Activated T-helper 1 cell treated with anti-CD3 and anti-CD28 coated beads, Interleukin-12 subunit alpha, Interleukin-12 subunit beta, Interleukin-2, Interleukin-4 antibody, amounts not matched to agents 30 ng/mL and 10 ng/mL and 1 ng/mL, durations not matched to agents 14 hours and 24 hours and 36 hours (primary cell): ENCODE data around the gene GLCCI1. TPM values are rescaled to one million over a fixed set of nuclear protein-coding genes. Genes with fewer than 3 reads are reported as not detected.

Experiments
- DNase-seq: peaks from one replicate; pipeline ENCODE4 v3.0.0; 2021; ENCODE audit warnings: low spot score
- H3K27ac Mint-ChIP-seq: one replicate; pipeline ENCODE4 v1.8.0; 2021; ENCODE audit warnings: mild to moderate bottlenecking, mixed read lengths
- H3K27me3 Mint-ChIP-seq: one replicate; pipeline ENCODE4 v1.8.0; 2022; ENCODE audit warnings: mild to moderate bottlenecking, moderate library complexity, mixed read lengths; ENCODE audit not compliant: insufficient read depth
- H3K36me3 Mint-ChIP-seq: one replicate; pipeline ENCODE4 v1.8.0; 2021; ENCODE audit warnings: low read depth, mixed read lengths
- H3K4me1 Mint-ChIP-seq: one replicate; pipeline ENCODE4 v1.8.0; 2021; ENCODE audit warnings: low read depth, mixed read lengths
- H3K4me3 Mint-ChIP-seq: one replicate; pipeline ENCODE4 v1.8.0; 2021; ENCODE audit warnings: mild to moderate bottlenecking, moderate library complexity, mixed read lengths
- H3K9me3 Mint-ChIP-seq: one replicate; pipeline ENCODE4 v1.8.0; 2021; ENCODE audit warnings: mixed read lengths
- intact Hi-C: fragments of 100-400 bp; cut with micrococcal nuclease; formaldehyde crosslinking; loops from one replicate; pipeline ENCODE4 v1.15.1; 2024
- total RNA-seq: library from RNA; stranded (reverse); gene quantifications from 2 replicates; pipeline ENCODE4 v1.2.3, GENCODE V29; 2022

Gene GLCCI1
- total RNA-seq, 1 donor from 2014 or later = 13.4 TPM

- H3K36me3 Mint-ChIP-seq = no peaks in the 10 kb centered on the region
- H3K27ac Mint-ChIP-seq = no peak overlapping the region
- no peak overlapping the region for H3K4me3 Mint-ChIP-seq
- peaks cover 11% of the 10 kb centered on the region for H3K4me1 Mint-ChIP-seq
- no peak for DNase-seq
- intact Hi-C loops = no loop called here
- peaks cover 12% of the 10 kb centered on the region for H3K27me3 Mint-ChIP-seq
- no peaks in the 10 kb centered on the region for H3K9me3 Mint-ChIP-seq
Measured at GRCh38 chr7:7938471-7938870, 30.1 kb upstream of the GLCCI1 start.

GRCh38 chr7:7943951-7944350 is 24.6 kb upstream of the GLCCI1 start:
- DNase-seq = no peak
- intact Hi-C loops = loop anchor here (1.0 kb wide), 1 partner anchor 23 kb away; no protein-coding TSS in a partner anchor
- Mint-ChIP-seq H3K27me3 (peaks cover 5% of the 10 kb centered on the region), H3K4me1 (peaks cover 15% of the 10 kb centered on the region), H3K27ac (no peak overlapping the region), H3K36me3 (no peaks in the 10 kb centered on the region), H3K4me3 (no peak overlapping the region), H3K9me3 (no peaks in the 10 kb centered on the region)

GRCh38 chr7:7944619-7945282 is 23.8 kb upstream of the GLCCI1 start:
- intact Hi-C loops = loop anchor here (1.0 kb wide), 2 partner anchors 23 to 24 kb away; partner anchors contain the start of gene GLCCI1
- peak overlapping the region; percentile 68 for H3K4me3 Mint-ChIP-seq
- H3K36me3 Mint-ChIP-seq = no peaks in the 10 kb centered on the region

DNA sequence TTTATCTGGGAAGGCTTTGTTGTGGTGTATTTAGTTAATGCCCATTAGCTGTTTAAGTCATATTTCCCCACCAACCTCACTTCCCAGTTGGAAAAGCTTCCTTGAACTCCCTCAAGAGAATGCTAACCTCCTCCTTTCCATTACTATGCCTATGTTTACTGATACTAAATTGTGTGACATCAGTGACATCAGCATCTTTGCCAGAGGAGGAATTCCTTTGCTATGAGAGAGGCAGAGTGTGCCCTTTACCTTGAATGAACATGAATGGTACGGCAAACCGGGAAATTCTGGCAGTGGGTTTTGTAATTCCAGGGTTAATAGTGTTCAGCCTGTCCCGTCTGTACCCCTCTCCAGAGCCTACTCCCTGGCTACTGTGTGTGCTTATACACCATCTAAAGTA is 22.1 kb upstream of the GLCCI1 start:
- Mint-ChIP-seq H3K9me3 (peaks cover 12% of the 10 kb centered on the region), H3K27ac (no peak overlapping the region), H3K4me1 (peaks cover 15% of the 10 kb centered on the region), H3K4me3 (no peak overlapping the region), H3K36me3 (peaks cover 9% of the 10 kb centered on the region), H3K27me3 (peaks cover 2% of the 10 kb centered on the region)
- no peak for DNase-seq
- intact Hi-C loops = no loop called here

More at GRCh38 chr7:7944619-7945282, 23.8 kb upstream of the GLCCI1 start:
- Mint-ChIP-seq H3K9me3 (no peaks in the 10 kb centered on the region), H3K4me1 (peaks cover 15% of the 10 kb centered on the region), H3K27me3 (peaks cover 5% of the 10 kb centered on the region), H3K27ac (peak overlapping the region; percentile 74)
- peak; percentile 38 for DNase-seq

DNA sequence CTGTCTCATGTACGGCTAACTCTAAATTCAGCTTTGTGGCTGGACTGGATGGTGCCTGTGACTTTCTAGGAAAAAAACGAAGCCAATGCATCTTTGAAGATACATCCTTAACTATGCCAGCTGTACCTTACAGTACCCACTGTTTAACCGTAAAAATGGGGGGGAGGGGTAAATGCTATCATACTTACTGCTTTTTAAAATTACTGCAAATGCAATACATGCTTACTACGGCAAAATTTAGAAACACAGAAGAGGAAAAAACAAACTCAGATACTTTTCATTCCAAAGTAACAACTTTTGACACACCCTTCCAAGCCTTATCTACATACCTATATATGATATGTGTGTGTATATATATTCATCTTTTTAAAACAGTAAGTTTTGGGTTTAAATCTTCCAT is 20.4 kb upstream of the GLCCI1 start:
- Mint-ChIP-seq H3K36me3 (peaks cover 9% of the 10 kb centered on the region), H3K27me3 (no peaks in the 10 kb centered on the region), H3K4me1 (peaks cover 15% of the 10 kb centered on the region), H3K27ac (no peak overlapping the region), H3K9me3 (peaks cover 12% of the 10 kb centered on the region), H3K4me3 (no peak overlapping the region)
- intact Hi-C loops = no loop called here
- no peak for DNase-seq

GRCh38 chr7:7953806-7954205 is 14.8 kb upstream of the GLCCI1 start:
- Mint-ChIP-seq H3K27me3 (no peaks in the 10 kb centered on the region), H3K36me3 (peaks cover 9% of the 10 kb centered on the region), H3K9me3 (peaks cover 12% of the 10 kb centered on the region), H3K4me3 (no peak overlapping the region), H3K4me1 (no peaks in the 10 kb centered on the region), H3K27ac (no peak overlapping the region)
- DNase-seq = no peak
- intact Hi-C loops = no loop called here

- Mint-ChIP-seq H3K27me3 (no peaks in the 10 kb centered on the region), H3K9me3 (no peaks in the 10 kb centered on the region), H3K4me1 (no peaks in the 10 kb centered on the region), H3K36me3 (no peaks in the 10 kb centered on the region), H3K4me3 (no peak overlapping the region), H3K27ac (no peak overlapping the region)
- no peak for DNase-seq
- intact Hi-C loops = no loop called here
Measured at GRCh38 chr7:7956531-7957128, 12.0 kb upstream of the GLCCI1 start.

DNA sequence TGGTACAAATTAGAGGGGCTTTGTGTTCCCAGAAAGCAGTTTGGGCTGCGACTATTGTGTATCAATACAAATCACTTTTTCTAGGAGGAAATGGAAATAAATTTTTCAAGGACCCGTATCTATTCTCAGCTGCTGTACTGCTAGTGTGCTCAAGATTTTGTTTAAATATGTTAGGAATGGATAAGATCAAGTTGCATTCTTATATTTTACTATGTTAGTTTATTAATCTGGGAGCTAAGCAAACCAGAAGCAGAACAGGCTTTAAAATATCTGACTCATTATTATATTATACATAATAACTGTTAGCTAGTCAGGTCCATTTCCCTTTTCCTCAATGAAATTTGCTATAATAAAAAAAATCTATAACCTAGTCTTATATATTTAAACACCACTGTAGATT is 11.1 kb upstream of the GLCCI1 start:
- DNase-seq = no peak
- Mint-ChIP-seq H3K27me3 (no peaks in the 10 kb centered on the region), H3K36me3 (no peaks in the 10 kb centered on the region), H3K4me3 (no peak overlapping the region), H3K27ac (no peak overlapping the region), H3K9me3 (no peaks in the 10 kb centered on the region), H3K4me1 (no peaks in the 10 kb centered on the region)
- intact Hi-C loops = no loop called here

- Mint-ChIP-seq H3K4me3 (no peak overlapping the region), H3K36me3 (no peaks in the 10 kb centered on the region), H3K27ac (no peak overlapping the region), H3K9me3 (no peaks in the 10 kb centered on the region), H3K27me3 (no peaks in the 10 kb centered on the region), H3K4me1 (no peaks in the 10 kb centered on the region)
- DNase-seq = no peak
- intact Hi-C loops = no loop called here
Measured at GRCh38 chr7:7959979-7960670, 8.5 kb upstream of the GLCCI1 start.

- H3K4me1 Mint-ChIP-seq = peaks cover 6% of the 10 kb centered on the region
- H3K27me3 Mint-ChIP-seq = no peaks in the 10 kb centered on the region
- no peak for DNase-seq
- no peaks in the 10 kb centered on the region for H3K36me3 Mint-ChIP-seq
- intact Hi-C loops = no loop called here
- H3K27ac Mint-ChIP-seq = no peak overlapping the region
- H3K4me3 Mint-ChIP-seq = no peak overlapping the region
- no peaks in the 10 kb centered on the region for H3K9me3 Mint-ChIP-seq
Measured at GRCh38 chr7:7962851-7963250, 5.7 kb upstream of the GLCCI1 start.

GRCh38 chr7:7964250-7964649 is 4.3 kb upstream of the GLCCI1 start:
- H3K9me3 Mint-ChIP-seq = no peaks in the 10 kb centered on the region
- intact Hi-C loops = no loop called here

GRCh38 chr7:7964691-7965090 is 3.9 kb upstream of the GLCCI1 start:
- H3K36me3 Mint-ChIP-seq = no peaks in the 10 kb centered on the region
- H3K4me3 Mint-ChIP-seq = no peak overlapping the region
- H3K4me1 Mint-ChIP-seq = peaks cover 12% of the 10 kb centered on the region
- no peak for DNase-seq
- no peaks in the 10 kb centered on the region for H3K9me3 Mint-ChIP-seq
- H3K27ac Mint-ChIP-seq = no peak overlapping the region
- intact Hi-C loops = no loop called here
- H3K27me3 Mint-ChIP-seq = no peaks in the 10 kb centered on the region

More at GRCh38 chr7:7964250-7964649, 4.3 kb upstream of the GLCCI1 start:
- H3K36me3 Mint-ChIP-seq = no peaks in the 10 kb centered on the region
- H3K4me3 Mint-ChIP-seq = no peak overlapping the region
- H3K27ac Mint-ChIP-seq = no peak overlapping the region
- no peak for DNase-seq
- no peaks in the 10 kb centered on the region for H3K27me3 Mint-ChIP-seq
- peaks cover 12% of the 10 kb centered on the region for H3K4me1 Mint-ChIP-seq

GRCh38 chr7:7965301-7965700 is 3.3 kb upstream of the GLCCI1 start:
- no peaks in the 10 kb centered on the region for H3K27me3 Mint-ChIP-seq
- H3K4me1 Mint-ChIP-seq = peaks cover 12% of the 10 kb centered on the region
- H3K9me3 Mint-ChIP-seq = no peaks in the 10 kb centered on the region
- intact Hi-C loops = no loop called here
- H3K4me3 Mint-ChIP-seq = no peak overlapping the region
- no peak overlapping the region for H3K27ac Mint-ChIP-seq
- H3K36me3 Mint-ChIP-seq = no peaks in the 10 kb centered on the region
- DNase-seq = no peak
